GM12878 (cell line): ENCODE results near the gene TSNAX.

Experiments
- CHD1 ChIP-seq: IDR thresholded peaks from 2 replicates; pipeline ENCODE4 v1.6.1; 2012; ENCODE audit warnings: low read depth, low read length, improper control_type of control experiment
- CTCF ChIP-seq, 3 experiments: IDR thresholded peaks in 2 of 3; conservative IDR thresholded peaks in 1 of 3; 2 replicates each; pipeline ENCODE4 v1.5.1; 2011; ENCODE audit warnings: low read depth in 3 of 3, low read length in 3 of 3, mild to moderate bottlenecking in 3 of 3, control low read depth in 2 of 3, moderate library complexity in 2 of 3, inconsistent platforms in 1 of 3, mixed read lengths in 1 of 3; ENCODE audit not compliant: control insufficient read depth in 2 of 3, insufficient read depth in 1 of 3; ENCODE audit errors: extremely low read depth in 1 of 3
- DPF2 ChIP-seq: fragments of 450-650 bp; IDR thresholded peaks from 2 replicates; pipeline ENCODE4 v1.6.1; 2017; ENCODE audit warnings: mild to moderate bottlenecking
- EP300 ChIP-seq, 2 experiments: fragments of 150-350 bp in 1 of 2; IDR thresholded peaks; 2 replicates each; pipeline ENCODE4 v1.6.1; 2011 to 2012; ENCODE audit warnings: low read depth in 2 of 2, low read length in 2 of 2, borderline replicate concordance in 1 of 2, improper control_type of control experiment in 1 of 2, inconsistent platforms in 1 of 2; ENCODE audit not compliant: control insufficient read depth in 1 of 2
- NFYB ChIP-seq: IDR thresholded peaks from 2 replicates; pipeline ENCODE4 v1.6.1; 2011; ENCODE audit warnings: low read depth, mild to moderate bottlenecking, low read length, improper control_type of control experiment, moderate library complexity; ENCODE audit not compliant: insufficient read depth
- NR2C2 ChIP-seq: IDR thresholded peaks from 2 replicates; pipeline ENCODE4 v1.6.1; 2011; ENCODE audit warnings: borderline replicate concordance, low read depth; ENCODE audit not compliant: control insufficient read depth, insufficient read length
- POLR2A ChIP-seq: IDR thresholded peaks from 2 replicates; pipeline ENCODE4 v1.6.1; 2011; ENCODE audit warnings: low read depth, mild to moderate bottlenecking, low read length
- POLR2AphosphoS5 ChIP-seq: IDR thresholded peaks from 2 replicates; pipeline ENCODE4 v1.6.1; 2011; ENCODE audit warnings: mild to moderate bottlenecking, low read length, inconsistent platforms
- SIN3A ChIP-seq: IDR thresholded peaks from 2 replicates; pipeline ENCODE4 v1.6.1; 2012; ENCODE audit warnings: low read depth, low read length, improper control_type of control experiment
- SMC3 ChIP-seq: IDR thresholded peaks from 2 replicates; pipeline ENCODE4 v1.6.1; 2011; ENCODE audit warnings: low read length, improper control_type of control experiment, borderline replicate concordance
- YY1 ChIP-seq: IDR thresholded peaks from 2 replicates; pipeline ENCODE4 v1.6.1; 2011; ENCODE audit warnings: low read depth, mild to moderate bottlenecking, low read length
- TF ChIP-seq, protein P1 (sequence below): IDR thresholded peaks from 2 replicates; pipeline ENCODE4 v1.6.1; 2012; ENCODE audit warnings: low read depth, low read length, improper control_type of control experiment

GRCh38 chr1:231566496-231566895 is 38.0 kb downstream of the TSNAX start:
- TF ChIP-seq POLR2AphosphoS5 (no peak), NR2C2 (no peak), CTCF (IDR thresholded peaks at IDR 0.05 in 2 of 3, conservative IDR thresholded peaks at IDR 0.05 in 1 of 3; ENCODE audit: control insufficient read depth in 2 of 3, extremely low read depth in 1 of 3, insufficient read depth in 1 of 3, low read depth in 3 of 3, low read length in 3 of 3) (no peak), EP300 (IDR thresholded peaks at IDR 0.05; ENCODE audit: borderline replicate concordance in 1 of 2, control insufficient read depth in 1 of 2, low read depth in 2 of 2, low read length in 2 of 2) (no peak), YY1 (no peak), SIN3A (no peak), POLR2A (no peak), CHD1 (no peak), DPF2 (no peak), SMC3 (no peak), NFYB (no peak)
- TF ChIP-seq, protein P1, sequence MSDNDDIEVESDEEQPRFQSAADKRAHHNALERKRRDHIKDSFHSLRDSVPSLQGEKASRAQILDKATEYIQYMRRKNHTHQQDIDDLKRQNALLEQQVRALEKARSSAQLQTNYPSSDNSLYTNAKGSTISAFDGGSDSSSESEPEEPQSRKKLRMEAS = no peak
